OCI-LY7 (cell line): ENCODE data around the gene SYT9. TPM values are rescaled to one million over a fixed set of nuclear protein-coding genes. Genes with fewer than 3 reads are reported as not detected.

Source experiments
- BruUV-seq: library from RNA; stranded (reverse); fragments of 400-500 nt; replicated peaks from 2 replicates; lab custom pipeline; 2021; lab: Mats Ljungman, UMichigan
- CTCF ChIA-PET: fragments of 300-600 bp; sonication (Branson Sonifier 250); formaldehyde crosslinking; loops from one replicate; lab custom pipeline; 2022; ENCODE audit warnings: antibody characterized with exemption; ENCODE audit not compliant: unreplicated experiment; lab: Charles Lee
- POLR2A ChIA-PET: fragments of 300-600 bp; sonication (Branson Sonifier 250); formaldehyde crosslinking; loops from one replicate; lab custom pipeline; 2022; ENCODE audit warnings: antibody characterized with exemption; lab: Charles Lee
- DNase-seq: peaks from one replicate; pipeline ENCODE4 v3.0.0-alpha.2; 2015; ENCODE audit warnings: low spot score
- H2AFZ ChIP-seq: fragments of 200-600 bp; sonication (generic), shearing (Covaris generic); 2 replicates; pipeline ENCODE4 v1.6.1; 2014; ENCODE audit warnings: mild to moderate bottlenecking, antibody characterized with exemption, low read length, moderate library complexity
- H3K27ac ChIP-seq: fragments of 200-600 bp; sonication (generic); 2 replicates; pipeline ENCODE4 v1.5.1; 2014; ENCODE audit warnings: mixed run types, low read depth, mild to moderate bottlenecking, moderate library complexity, low read length, inconsistent platforms; ENCODE audit not compliant: poor library complexity, severe bottlenecking
- H3K36me3 ChIP-seq: fragments of 200-600 bp; sonication (generic); 2 replicates; pipeline ENCODE4 v1.6.1; 2014; ENCODE audit warnings: mild to moderate bottlenecking, antibody characterized with exemption, low read length, moderate library complexity, mixed read lengths; ENCODE audit not compliant: insufficient read depth
- H3K4me1 ChIP-seq: fragments of 200-600 bp; sonication (generic); 2 replicates; pipeline ENCODE4 v1.5.1; 2014; ENCODE audit warnings: mild to moderate bottlenecking, low read length; ENCODE audit not compliant: insufficient read depth, poor library complexity, severe bottlenecking
- H3K4me2 ChIP-seq: fragments of 200-600 bp; sonication (generic); 2 replicates; pipeline ENCODE4 v1.6.1; 2014; ENCODE audit warnings: mild to moderate bottlenecking, low read length
- H3K4me3 ChIP-seq: fragments of 200-600 bp; sonication (generic); 2 replicates; pipeline ENCODE4 v1.5.1; 2014; ENCODE audit warnings: mild to moderate bottlenecking, low read depth, low read length; ENCODE audit not compliant: poor library complexity, severe bottlenecking
- H3K79me2 ChIP-seq: fragments of 200-600 bp; sonication (generic); 2 replicates; pipeline ENCODE4 v1.6.1; 2016; ENCODE audit warnings: low read depth, mild to moderate bottlenecking, low read length, moderate library complexity, mixed read lengths; ENCODE audit not compliant: insufficient read depth
- H3K9me2 ChIP-seq: fragments of 200-600 bp; sonication (generic); 2 replicates; pipeline ENCODE4 v1.6.1; 2016; ENCODE audit warnings: mild to moderate bottlenecking, low read length, mixed read lengths; ENCODE audit not compliant: insufficient read depth
- H3K9me3 ChIP-seq: fragments of 200-600 bp; sonication (generic); 2 replicates; pipeline ENCODE4 v1.6.1; 2014; ENCODE audit warnings: mild to moderate bottlenecking, mixed run types, low read length, mixed read lengths
- H4K20me1 ChIP-seq: fragments of 200-600 bp; sonication (generic); 2 replicates; pipeline ENCODE4 v1.6.1; 2014; ENCODE audit warnings: mild to moderate bottlenecking, antibody characterized with exemption, low read length, moderate library complexity, mixed read lengths; ENCODE audit not compliant: insufficient read depth
- CTCF ChIP-seq: fragments of 200-600 bp; sonication (generic); conservative IDR thresholded peaks from 2 replicates; pipeline ENCODE4 v1.5.1; 2014; ENCODE audit warnings: mild to moderate bottlenecking, antibody characterized with exemption, low read length, moderate library complexity, mixed read lengths
- EZH2phosphoT487 ChIP-seq: fragments of 200-600 bp; sonication (generic); IDR thresholded peaks from 2 replicates; pipeline ENCODE4 v1.6.1; 2018; ENCODE audit warnings: low read depth, borderline replicate concordance, mild to moderate bottlenecking, mixed run types, antibody characterized with exemption, low read length, moderate library complexity, mixed read lengths
- intact Hi-C: fragments of 100-400 bp; cut with micrococcal nuclease; formaldehyde crosslinking; loops from one replicate; pipeline ENCODE4 v1.10.0; 2022; ENCODE audit not compliant: unreplicated experiment
- total RNA-seq, 2 experiments: library from RNA; depleted of rRNA in 1 of 2; stranded (reverse); fragments of >200 nt in 1 of 2; shearing (Covaris generic) in 1 of 2; gene quantifications; 2 replicates each; pipeline ENCODE4 v1.2.3, GENCODE V29; 2014 to 2022

The SYT9 gene
- total RNA-seq, 2 experiments from 2014 or later: 0.19 TPM; not detected in 1

GRCh38 chr11:7381937-7382336, 130.2 kb downstream of the SYT9 start:
- intact Hi-C loops: no loop called here
- Histone ChIP-seq H3K4me3 (no peak overlapping the region), H2AFZ (no peak overlapping the region), H3K9me3 (no peaks in the 10 kb centered on the region), H4K20me1 (no peaks in the 10 kb centered on the region), H3K36me3 (no peaks in the 10 kb centered on the region), H3K4me2 (no peak overlapping the region), H3K27ac (no peak overlapping the region), H3K79me2 (no peaks in the 10 kb centered on the region), H3K4me1 (no peaks in the 10 kb centered on the region), H3K9me2 (no peaks in the 10 kb centered on the region)
- TF ChIP-seq EZH2phosphoT487 (no peak), CTCF (no peak)
- ChIA-PET POLR2A (interaction anchor here (0.6 to 0.9 kb wide), 3 partner anchors 14 to 602 kb away, joined by 3 to 4 read pairs (median 4); no protein-coding TSS in a partner anchor), CTCF (no interaction called here)
- peak; percentile 19 for DNase-seq
- BruUV-seq: no TSS peak

GRCh38 chr11:7383406-7383805, 131.7 kb downstream of the SYT9 start:
- no peak overlapping the region for H3K27ac ChIP-seq
- H3K4me1 ChIP-seq: no peaks in the 10 kb centered on the region
- H3K9me3 ChIP-seq: no peaks in the 10 kb centered on the region
- H3K9me2 ChIP-seq: no peaks in the 10 kb centered on the region
- H2AFZ ChIP-seq: no peak overlapping the region
- no peaks in the 10 kb centered on the region for H3K79me2 ChIP-seq
- H3K36me3 ChIP-seq: no peaks in the 10 kb centered on the region
- intact Hi-C loops: no loop called here
- ChIA-PET POLR2A (no interaction called here), CTCF (no interaction called here)
- TF ChIP-seq EZH2phosphoT487: no peak
- TF ChIP-seq CTCF: no peak
- DNase-seq: no peak
- no peak overlapping the region for H3K4me3 ChIP-seq
- H4K20me1 ChIP-seq: no peaks in the 10 kb centered on the region
- H3K4me2 ChIP-seq: no peak overlapping the region
- BruUV-seq: no TSS peak

- Histone ChIP-seq H3K4me3 (no peak overlapping the region), H4K20me1 (no peaks in the 10 kb centered on the region), H3K9me2 (no peaks in the 10 kb centered on the region), H3K4me2 (no peak overlapping the region), H3K4me1 (no peaks in the 10 kb centered on the region), H3K36me3 (no peaks in the 10 kb centered on the region), H3K9me3 (no peaks in the 10 kb centered on the region), H3K27ac (no peak overlapping the region), H2AFZ (no peak overlapping the region), H3K79me2 (no peaks in the 10 kb centered on the region)
- ChIA-PET CTCF (no interaction called here), POLR2A (interaction anchor here (1.1 kb wide), 1 partner anchor 18 kb away, joined by 3 read pairs; no protein-coding TSS in a partner anchor)
- intact Hi-C loops: no loop called here
- DNase-seq: no peak
- no peak for TF ChIP-seq EZH2phosphoT487
- TF ChIP-seq CTCF: no peak
- BruUV-seq: no TSS peak
These were observed 133.0 kb downstream of the SYT9 start for GRCh38 chr11:7384691-7385090.
